ENCODE results near the gene METTL13.

Gene METTL13, protein sequence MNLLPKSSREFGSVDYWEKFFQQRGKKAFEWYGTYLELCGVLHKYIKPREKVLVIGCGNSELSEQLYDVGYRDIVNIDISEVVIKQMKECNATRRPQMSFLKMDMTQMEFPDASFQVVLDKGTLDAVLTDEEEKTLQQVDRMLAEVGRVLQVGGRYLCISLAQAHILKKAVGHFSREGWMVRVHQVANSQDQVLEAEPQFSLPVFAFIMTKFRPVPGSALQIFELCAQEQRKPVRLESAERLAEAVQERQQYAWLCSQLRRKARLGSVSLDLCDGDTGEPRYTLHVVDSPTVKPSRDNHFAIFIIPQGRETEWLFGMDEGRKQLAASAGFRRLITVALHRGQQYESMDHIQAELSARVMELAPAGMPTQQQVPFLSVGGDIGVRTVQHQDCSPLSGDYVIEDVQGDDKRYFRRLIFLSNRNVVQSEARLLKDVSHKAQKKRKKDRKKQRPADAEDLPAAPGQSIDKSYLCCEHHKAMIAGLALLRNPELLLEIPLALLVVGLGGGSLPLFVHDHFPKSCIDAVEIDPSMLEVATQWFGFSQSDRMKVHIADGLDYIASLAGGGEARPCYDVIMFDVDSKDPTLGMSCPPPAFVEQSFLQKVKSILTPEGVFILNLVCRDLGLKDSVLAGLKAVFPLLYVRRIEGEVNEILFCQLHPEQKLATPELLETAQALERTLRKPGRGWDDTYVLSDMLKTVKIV

DNA sequence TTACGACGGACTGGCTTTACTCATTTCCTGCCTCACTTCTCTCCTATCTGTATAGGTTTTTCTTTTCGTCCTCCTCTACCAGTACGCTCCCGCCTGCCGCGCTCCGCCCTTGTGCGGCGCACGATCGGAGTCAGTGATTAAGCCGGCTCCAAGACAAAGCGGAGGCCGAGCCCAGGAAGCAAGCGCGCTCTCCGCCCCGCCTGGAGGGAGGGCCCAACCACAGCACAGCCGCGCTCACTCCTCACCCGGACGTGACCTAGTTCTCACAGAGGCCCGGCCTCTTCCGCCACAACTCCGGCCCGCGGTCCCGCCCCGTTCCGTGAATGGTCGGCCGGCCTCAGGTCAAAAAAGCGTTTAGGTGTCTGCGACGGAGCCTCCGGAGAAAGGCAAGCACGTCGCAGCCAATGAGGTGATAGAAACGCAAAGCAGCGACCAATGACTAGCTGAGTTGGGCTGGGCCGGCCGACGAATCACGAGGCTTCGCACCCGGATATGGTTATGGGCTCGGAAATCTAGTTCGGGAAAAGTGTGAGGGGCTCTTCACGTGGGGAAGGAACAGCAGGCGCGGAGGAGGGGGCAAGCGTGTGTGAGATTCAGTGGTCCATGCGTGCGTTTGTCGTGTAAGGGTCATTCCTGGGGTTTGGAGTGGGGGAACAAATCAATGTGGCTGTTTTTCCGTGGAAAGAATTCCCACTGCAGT is at the start of gene METTL13:
Gene METTL13 (plus strand): TSS at position 485 of the 700 bp plus-strand sequence. CDS start 308 bp downstream, outside the sequence.
- peak; percentile 93 to 98 for DNase-seq (ENCODE audit: low read depth in 1 of 2, low spot score in 1 of 2)

DNA sequence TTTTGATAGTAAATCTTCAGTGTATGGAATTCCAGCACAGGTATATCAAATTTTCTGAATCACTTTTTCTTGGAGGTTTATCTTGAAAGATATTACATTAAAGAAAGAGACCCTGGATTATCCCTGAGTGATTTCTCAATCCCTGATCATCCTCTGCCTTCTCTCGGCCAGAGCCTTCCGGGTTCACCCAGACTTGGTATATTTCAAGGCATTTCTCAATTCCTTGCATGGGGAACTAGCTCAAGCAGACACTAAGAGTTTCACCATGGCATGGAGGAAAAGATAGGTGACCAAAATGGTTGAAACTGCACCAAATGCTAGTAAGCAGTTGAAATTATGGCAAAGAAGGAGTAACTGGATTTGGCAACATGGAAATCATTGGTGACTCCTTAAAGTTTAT is 45.3 kb upstream of the METTL13 start:
- DNase-seq (ENCODE audit: low read depth in 1 of 2, low spot score in 1 of 2): no peak

DNA sequence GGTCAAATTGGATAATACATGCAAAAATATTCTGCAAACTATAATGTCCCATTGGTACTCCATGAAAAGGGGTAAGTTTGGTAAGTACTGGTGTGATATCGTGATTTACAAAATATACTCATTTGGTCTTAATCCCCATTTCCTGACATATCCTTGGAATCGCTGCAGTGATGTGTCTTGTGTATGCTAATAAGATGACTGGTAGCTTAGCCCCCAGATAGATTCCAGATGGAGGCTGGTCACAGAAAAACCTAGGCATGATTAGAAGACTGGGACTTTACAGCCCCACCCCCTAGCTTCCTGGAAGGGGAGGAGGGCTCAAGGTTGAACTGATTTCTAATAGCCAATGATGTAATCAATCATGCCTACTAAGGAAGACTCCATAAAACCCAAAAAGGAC is 42.5 kb upstream of the METTL13 start:
- DNase-seq (ENCODE audit: low read depth in 1 of 2, low spot score in 1 of 2): no peak

DNA sequence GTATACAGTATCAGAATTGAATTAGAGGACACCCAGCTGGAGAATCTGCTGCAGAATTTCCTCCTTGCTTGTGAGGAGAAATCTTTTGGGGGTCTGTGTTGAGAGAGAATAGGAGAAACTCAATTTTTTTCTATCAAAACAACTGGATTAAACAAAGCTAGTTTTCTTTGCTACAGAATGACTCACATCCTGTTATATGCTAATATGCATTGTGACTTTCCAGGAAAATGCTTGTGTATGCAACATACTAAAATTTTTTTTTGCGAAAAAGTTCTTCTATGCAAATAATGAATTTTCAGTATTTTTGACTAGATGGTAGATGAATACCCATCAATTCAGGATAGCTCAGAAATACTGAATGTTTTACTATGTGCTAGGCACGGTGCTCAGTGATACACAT is 41.8 kb upstream of the METTL13 start:
- DNase-seq (ENCODE audit: low read depth in 1 of 2, low spot score in 1 of 2): no peak

DNA sequence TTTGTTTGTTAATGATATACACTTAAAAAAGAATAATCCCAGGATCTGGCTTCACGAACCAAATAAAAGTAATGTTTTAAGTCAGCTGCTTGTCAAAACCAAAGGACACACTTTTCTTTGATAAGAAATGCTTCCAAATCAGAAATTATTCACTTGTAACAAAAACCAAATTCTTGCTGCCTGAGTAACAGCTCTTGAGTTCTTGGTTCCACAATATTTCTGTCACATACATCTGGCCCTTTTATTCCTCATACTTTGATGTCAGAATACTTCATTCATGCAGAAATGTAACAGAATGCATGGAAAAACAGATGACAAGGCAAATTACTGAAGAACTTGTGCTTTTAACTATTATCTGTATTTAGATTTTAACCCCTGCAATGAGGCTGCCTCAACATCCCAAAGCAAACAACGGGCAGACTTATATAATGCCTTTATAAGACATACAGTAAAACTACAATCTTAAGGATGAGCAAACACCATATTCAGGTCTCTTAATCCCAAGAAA is 41.0 kb upstream of the METTL13 start:
- no peak for DNase-seq (ENCODE audit: low read depth in 1 of 2, low spot score in 1 of 2)

DNA sequence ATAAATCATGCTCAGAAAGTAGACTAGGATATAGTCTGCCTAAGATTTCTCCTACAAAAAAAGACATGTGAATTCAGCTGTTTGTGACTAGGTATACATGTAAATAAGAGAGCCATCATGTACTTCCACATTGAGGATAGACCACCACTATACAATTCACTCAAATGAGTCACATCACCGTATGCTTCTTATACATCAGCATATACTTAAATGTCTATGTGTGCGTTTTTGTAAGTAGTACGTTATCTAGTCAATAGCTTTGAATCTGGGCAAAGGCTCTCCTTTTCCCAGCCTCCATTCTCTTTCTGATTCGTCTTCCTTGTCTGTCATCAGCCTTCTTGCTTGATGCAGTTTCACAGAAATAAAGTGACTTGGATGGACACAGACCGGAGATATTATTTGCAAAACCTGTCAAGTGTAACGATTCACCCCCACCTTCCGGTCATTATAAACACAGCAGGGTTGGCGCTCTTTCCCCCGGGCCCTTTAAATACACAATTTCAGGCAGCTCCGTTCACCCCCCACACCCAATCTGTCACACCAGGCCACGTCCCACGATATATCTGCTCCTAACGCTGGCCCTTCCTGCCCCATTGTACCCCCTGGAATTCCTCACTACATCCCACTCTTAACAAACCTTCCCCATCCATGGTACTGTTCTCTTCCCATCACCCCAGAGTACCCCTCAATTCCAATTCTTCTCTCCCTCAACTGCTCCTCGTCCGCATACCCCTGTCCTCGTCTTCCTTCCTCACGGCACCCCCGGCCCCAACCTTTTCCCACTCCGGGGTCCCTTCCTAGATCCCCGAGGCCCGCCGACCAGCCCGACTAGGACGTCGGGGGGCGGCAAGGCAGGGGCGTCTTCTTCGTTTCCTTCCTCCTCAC is 40.2 kb upstream of the METTL13 start:
- peak in 1 of 2 donors; percentile 25 for DNase-seq (ENCODE audit: low read depth in 1 of 2, low spot score in 1 of 2)

DNA sequence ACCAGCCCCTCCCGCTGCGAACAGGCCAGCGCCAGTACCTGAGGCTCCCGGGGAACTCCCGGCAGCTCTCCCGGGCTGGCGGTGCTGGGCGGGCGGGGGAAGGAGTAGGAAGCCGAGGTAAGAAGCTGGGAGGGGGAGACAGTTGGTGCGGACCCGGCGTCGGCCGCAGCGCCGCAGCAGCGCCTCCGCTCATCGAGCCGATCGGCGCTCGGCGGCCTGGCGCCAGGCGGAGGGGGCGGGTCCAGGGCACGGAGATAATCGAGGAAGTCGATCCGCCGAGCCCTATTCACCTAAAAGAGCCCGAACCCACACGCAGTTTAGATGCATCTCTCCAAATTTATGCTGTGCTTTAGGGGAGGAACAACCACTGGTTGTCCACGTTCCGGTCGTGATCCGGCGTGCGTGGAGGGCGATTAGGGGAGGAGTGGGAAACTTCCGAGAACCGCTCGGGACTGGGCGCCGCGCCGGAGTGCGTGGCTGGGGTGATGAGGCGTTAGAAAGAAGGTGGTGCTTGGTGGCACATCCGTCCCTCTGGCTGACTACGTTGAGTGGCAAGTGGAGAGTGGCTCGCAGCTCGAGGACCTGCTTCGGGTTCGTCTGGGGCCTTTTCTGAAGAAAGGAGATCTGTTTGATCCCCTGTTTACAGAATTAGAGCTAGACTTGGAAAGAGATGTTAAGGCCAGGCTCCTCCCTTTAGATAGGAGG is 39.4 kb upstream of the METTL13 start, which contains the start of gene VAMP4:
Gene VAMP4 (minus strand): TSS at position 194 of the 705 bp plus-strand sequence. CDS start 3,651 bp downstream, outside the sequence.
- peak; percentile 75 to 77 for DNase-seq (ENCODE audit: low read depth in 1 of 2, low spot score in 1 of 2)

DNA sequence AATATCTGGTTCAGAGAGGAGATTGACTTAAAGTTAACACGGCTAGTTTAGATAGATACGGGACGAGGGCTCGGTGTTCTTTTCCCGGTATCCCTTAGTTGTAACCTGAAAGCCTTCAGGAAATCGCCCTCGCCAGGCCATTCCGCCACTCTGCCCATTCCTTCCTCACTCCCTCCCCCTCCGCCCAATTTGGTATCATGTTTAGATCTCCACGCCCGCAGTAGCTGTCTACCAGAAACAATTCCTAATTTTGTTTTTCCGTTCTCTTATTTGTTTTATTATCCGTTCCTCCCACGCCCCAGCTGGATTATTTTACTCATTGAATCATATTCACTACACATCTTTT is 38.9 kb upstream of the METTL13 start:
- peak in 1 of 2 donors; percentile 6 for DNase-seq (ENCODE audit: low read depth in 1 of 2, low spot score in 1 of 2)

DNA sequence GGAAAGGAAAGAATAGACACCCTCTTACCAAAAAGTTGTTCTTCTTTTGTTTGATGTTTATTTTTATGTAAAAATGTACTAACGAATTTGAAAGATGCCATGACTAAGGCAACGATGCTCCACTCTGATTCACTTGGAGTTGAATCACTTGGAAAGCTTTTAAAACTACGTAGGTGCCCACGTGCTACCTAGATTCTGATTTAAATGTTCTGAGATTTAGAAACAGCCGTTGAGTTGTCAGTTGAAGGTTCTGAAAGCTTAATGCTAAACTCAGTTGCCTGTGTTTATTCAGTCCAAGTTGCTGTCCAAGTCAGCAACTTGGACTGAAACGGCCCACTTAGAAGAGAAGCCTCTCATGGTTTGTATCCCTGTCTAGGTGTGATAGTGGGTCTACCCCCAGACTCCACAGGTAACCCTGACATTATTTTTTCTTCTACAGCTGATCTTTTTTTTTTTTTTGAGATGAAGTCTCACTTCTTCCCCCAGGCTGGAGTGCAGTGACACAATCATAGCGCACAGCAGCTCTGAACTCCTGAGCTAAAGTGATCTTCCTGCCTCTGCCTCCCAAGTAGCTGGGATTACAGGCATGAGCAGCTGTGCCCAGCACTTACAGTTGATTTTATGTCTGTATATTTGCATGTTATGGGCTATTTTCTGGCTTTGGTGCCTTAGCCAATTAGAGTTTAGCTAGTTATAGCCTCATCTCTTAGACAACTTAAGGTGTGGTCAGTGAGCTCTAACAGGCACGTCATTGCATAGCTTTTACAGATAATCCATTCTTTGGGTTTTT is 38.2 kb upstream of the METTL13 start:
- DNase-seq (ENCODE audit: low read depth in 1 of 2, low spot score in 1 of 2): peak in 1 of 2 donors; percentile 18

DNA sequence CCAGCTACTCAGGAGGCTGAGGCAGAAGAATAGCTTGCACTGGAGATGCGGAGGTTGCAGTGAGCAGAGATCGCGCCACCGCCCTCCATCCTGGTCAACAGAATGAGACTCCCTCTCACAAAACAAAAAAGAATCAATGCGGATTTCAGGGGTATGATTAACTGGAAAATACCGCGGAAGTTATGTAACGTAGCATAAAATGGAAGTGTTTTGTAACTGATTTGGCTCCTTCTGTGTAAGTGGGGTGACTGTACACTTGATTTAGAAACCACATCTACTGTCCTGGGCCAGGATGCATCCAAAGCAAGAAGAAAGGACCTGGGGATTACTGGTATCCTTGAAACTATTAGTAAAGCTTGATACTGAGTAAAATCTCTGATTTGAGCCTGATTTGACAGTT is 36.5 kb upstream of the METTL13 start:
- no peak for DNase-seq (ENCODE audit: low read depth in 1 of 2, low spot score in 1 of 2)

DNA sequence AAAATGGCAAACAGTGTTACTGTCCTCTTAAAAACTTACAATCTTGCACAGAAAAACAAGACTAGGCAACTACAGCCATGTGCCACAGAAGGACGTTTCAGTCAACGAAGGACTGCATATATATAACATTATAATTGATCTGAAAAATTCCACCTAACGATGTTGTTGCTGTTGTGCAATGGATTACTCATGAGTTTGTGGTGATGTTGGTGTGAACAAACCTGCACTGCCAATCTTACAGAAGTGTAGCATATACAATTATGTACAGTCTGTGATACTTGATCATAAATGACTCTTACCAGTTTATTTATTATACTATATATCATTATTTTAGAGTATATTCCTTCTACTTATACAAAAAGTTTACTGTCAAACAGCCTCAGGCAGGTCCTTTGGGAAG is 32.8 kb upstream of the METTL13 start:
- DNase-seq (ENCODE audit: low read depth in 1 of 2, low spot score in 1 of 2): no peak

DNA sequence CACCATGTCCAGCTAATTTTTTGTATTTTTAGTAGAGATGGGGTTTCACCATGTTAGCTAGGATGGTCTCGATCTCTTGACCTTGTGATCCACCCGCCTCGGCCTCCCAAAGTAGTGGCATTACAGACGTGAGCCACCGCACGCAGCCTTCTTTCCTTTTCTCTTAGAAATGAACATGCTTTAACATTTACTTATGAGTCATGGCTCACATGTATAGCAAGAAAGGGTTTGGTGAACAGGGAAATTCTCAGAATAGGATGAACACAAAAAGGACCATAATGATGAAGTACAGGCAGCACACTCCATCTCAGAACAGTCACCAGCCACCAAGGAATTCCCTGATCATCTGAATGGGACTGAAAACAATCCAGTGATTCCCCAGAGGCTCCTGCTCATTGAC is 30.2 kb upstream of the METTL13 start:
- no peak for DNase-seq (ENCODE audit: low read depth in 1 of 2, low spot score in 1 of 2)

DNA sequence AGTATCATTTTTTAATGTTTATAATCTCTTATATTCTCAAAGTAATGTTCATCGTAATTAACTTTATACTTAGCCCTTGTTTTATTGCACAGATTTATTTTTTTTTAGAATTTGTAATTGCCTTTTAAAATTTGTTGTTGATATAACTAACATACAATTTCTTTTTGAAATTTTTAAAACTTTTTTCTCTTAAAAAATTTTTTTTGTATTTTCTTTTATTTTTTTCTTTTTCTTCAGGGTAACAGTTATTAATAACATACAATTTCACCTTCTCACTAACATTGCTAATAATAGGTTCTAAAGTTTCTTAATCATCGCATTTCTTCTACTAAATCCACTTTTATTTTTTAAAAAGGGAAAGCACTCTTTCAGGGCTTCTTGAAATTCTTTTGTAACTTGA is 28.3 kb upstream of the METTL13 start:
- no peak for DNase-seq (ENCODE audit: low read depth in 1 of 2, low spot score in 1 of 2)

DNA sequence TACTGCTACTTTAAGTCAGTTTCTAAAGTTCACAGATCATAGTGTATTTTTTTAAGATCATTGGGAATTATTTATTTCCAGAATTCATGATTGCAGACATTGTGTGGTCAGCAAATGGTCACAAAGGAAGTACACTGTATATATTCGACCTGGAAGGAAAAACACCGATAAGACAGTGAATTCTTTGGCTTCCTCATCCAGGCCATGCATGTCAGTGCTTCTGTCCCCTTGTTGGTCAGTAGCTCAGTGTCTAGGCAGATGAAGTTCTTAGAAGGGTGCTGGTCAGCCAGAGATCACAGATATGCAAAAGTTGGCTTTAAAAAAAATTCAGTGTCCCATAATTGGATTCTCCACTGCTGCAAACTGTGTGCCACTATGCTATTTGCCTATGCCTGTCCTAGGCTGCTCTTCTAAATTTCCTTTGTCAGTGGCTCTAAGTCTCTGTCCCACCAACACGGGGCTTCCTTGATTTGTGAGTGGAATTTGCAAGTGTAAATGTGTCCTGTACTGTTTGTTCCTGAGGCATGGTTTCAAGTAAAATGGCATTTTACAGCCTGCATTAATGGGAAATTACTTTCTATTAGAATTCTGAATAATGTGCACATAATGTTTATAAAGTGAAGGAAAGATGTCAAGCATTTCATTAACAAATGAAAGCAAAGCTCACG is 27.6 kb upstream of the METTL13 start:
- no peak for DNase-seq (ENCODE audit: low read depth in 1 of 2, low spot score in 1 of 2)

DNA sequence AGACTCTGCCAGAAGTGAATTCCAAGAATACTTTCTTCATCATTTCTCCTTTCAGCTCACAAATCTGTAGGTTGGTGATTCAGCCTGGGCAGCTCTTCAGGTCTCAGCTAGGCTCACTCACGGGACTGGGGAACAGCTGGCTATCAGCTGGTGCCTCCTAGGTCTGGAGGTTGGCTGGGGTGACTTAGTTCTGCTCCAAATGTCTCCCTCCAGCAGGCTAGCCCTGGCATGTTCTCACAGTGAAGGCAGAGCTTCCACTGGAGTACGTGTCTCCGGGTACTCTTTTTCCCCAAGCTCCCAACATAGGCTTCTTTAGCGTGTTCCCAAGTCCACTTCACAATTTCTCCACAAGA is 27.1 kb upstream of the METTL13 start:
- DNase-seq (ENCODE audit: low read depth in 1 of 2, low spot score in 1 of 2): no peak

DNA sequence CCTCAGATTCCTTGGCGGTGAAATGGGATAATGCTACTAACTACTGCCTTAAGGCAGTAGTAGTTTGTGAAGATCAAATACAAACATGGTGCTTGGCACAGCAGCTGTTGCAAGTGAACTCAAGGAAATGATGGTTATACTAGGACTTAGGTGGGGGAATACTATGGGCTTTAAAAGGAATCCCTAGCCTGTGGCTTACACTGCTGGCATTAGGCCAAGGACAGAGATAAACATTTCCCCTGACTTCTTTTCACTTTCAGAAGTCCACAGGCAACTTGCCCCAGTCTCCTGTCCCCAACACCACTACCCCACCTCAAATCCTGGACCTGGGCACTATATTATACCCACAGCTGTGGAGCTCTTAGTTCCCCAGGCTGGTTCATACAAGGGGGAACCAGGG is 26.5 kb upstream of the METTL13 start:
- no peak for DNase-seq (ENCODE audit: low read depth in 1 of 2, low spot score in 1 of 2)

DNA sequence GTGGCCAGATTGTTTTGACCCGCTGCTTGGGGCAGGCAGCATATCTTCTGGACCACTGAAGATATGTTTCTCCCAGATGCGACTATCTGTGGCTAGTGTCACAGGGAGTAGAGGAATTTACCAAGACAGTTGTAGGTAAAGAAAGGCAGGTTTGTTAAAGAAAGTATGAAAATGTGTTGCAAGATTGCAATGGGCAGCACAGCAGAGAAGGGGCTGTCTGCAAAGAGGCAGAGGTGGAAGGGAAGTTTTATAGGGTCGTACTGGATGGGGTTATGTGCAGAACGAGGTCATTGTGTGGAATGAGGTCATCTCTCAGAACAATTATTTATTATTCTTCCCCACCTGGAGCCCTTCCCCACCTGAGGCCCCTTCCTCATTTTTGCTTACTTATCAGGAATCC is 24.6 kb upstream of the METTL13 start:
- no peak for DNase-seq (ENCODE audit: low read depth in 1 of 2, low spot score in 1 of 2)

DNA sequence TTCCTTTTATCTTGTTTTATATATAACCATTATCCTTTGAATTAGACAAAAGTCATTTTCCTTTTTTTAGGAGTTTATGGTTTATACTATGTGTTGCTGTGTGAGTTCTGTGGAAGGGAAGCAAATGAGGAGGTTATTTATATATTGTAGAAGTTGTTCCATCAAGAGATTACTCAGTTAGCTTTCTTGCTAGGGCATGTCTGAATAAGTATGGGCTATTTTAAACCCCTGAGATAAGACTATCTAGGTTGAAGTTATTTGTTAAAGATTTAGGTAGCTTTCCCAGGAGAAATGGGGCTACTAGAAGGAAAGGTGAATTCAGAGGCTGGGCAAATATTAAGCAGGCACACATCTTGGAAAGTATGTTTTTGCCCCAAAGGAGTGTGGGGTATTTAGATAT is 23.4 kb upstream of the METTL13 start:
- no peak for DNase-seq (ENCODE audit: low read depth in 1 of 2, low spot score in 1 of 2)

DNA sequence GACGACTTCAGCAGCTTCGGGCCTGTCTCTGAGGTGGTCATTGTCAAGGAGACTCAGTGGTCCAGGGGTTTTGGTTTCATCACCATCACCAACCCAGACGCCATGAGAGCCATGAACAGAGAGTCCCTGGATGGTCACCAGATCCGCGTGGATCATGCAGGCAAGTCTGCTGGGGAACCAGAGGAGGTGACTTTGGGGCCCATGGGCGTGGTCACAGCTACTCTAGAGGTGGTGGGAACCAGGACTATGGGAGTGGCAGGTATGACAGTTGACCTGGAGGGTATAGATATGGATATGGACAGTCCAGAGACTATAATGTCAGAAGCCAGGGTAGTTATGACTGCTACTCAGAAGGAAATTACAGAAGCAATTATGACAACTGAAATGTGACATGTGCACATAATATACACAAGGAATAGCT is 19.3 kb upstream of the METTL13 start:
- DNase-seq (ENCODE audit: low read depth in 1 of 2, low spot score in 1 of 2): no peak

Data from activated CD4-positive, alpha-beta T cell treated with anti-CD3 and anti-CD28 coated beads, Interleukin-2, amount 50 U/mL, for 24 hours (primary cell).